CD4-positive, alpha-beta T cell treated with Interleukin-17A for 1 hour (primary cell): ENCODE data around the gene TMEM252.
A peak's percentile ranks its signal among the peaks of the same experiment; 100 is the strongest.

Experiments used
- DNase-seq: peaks from one replicate; pipeline ENCODE4 v3.0.0-alpha.2; 2020

Gene TMEM252

GRCh38 chr9:68540712-68541535, at the start of gene TMEM252:
Gene TMEM252, minus strand, starts transcription at chr9:68540883. Its CDS starts 69 bp downstream, at chr9:68540814.
- DNase-seq = no peak

GRCh38 chr9:68585034-68585761, 44.5 kb upstream of the TMEM252 start:
- DNase-seq = no peak

- peak; percentile 83 for DNase-seq
These were observed 43.7 kb upstream of the TMEM252 start for GRCh38 chr9:68584189-68585033.

GRCh38 chr9:68581696-68582095, 41.0 kb upstream of the TMEM252 start:
- no peak for DNase-seq

GRCh38 chr9:68577774-68578591, 37.3 kb upstream of the TMEM252 start:
- no peak for DNase-seq

- DNase-seq = no peak
These were observed 35.1 kb upstream of the TMEM252 start for GRCh38 chr9:68575817-68576216.

- no peak for DNase-seq
These were observed 33.5 kb upstream of the TMEM252 start for GRCh38 chr9:68574150-68574549.

- no peak for DNase-seq
These were observed 26.9 kb upstream of the TMEM252 start for GRCh38 chr9:68567565-68567964.

GRCh38 chr9:68562461-68562860, 21.8 kb upstream of the TMEM252 start:
- no peak for DNase-seq

GRCh38 chr9:68560071-68560844, 19.6 kb upstream of the TMEM252 start:
- peak; percentile 33 for DNase-seq

GRCh38 chr9:68558545-68558944, 17.9 kb upstream of the TMEM252 start:
- DNase-seq = no peak

GRCh38 chr9:68555437-68556150, 14.9 kb upstream of the TMEM252 start:
- no peak for DNase-seq

- no peak for DNase-seq
These were observed 12.2 kb upstream of the TMEM252 start for GRCh38 chr9:68552700-68553476.

- no peak for DNase-seq
These were observed 10.5 kb upstream of the TMEM252 start for GRCh38 chr9:68551191-68551590.

- DNase-seq = no peak
These were observed 7.6 kb upstream of the TMEM252 start for GRCh38 chr9:68548241-68548640.

GRCh38 chr9:68547417-68547816, 6.7 kb upstream of the TMEM252 start:
- no peak for DNase-seq

GRCh38 chr9:68546596-68547390, 6.1 kb upstream of the TMEM252 start:
- peak; percentile 19 for DNase-seq

GRCh38 chr9:68545033-68545705, 4.5 kb upstream of the TMEM252 start:
- DNase-seq = no peak

GRCh38 chr9:68541568-68541967, 885 bp upstream of the TMEM252 start:
- DNase-seq = no peak
